ENCODE measurements around the gene UGT1A9. TPM values are rescaled to one million over a fixed set of nuclear protein-coding genes. Genes with fewer than 3 reads are reported as not detected.

UGT1A9 gene
- total and polyA plus RNA-seq, 2 of the 4 experiments (the other 2 are of a cell fraction): not detected

DNA sequence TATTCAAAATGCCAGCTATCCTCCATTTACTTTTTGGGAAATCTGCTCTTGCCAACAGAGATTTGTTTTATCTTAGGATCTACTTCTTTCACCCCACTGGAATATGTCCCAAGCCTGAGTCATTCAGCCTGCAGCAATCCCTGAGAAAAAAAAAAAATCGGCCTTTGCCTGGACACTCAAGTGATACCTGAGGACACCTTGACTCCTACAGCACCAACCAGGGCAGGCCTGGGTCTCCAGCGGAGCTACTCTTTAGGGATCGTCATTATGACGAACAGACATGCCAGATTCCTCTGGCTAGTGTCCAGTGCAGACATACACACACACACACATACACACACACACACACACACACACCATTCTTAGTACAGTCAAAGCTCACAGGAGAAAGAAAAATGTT, 18.7 kb downstream of the UGT1A9 start:
- Histone ChIP-seq H3K27ac (ENCODE audit: insufficient read depth, low read length) (no peak overlapping the region), H3K23ac (ENCODE audit: low read depth, low read length) (no peak overlapping the region), H2AFZ (replicated peaks; ENCODE audit: low read length, poor library complexity) (no peak overlapping the region), H2BK20ac (ENCODE audit: low read depth, low read length) (no peak overlapping the region), H3K14ac (replicated peaks; ENCODE audit: low read depth, low read length) (no peak overlapping the region), H3K9me1 (ENCODE audit: insufficient read depth, low read length) (no peaks in the 10 kb centered on the region), H3K4me1 (ENCODE audit: control insufficient read depth, insufficient read depth, low read length) (no peaks in the 10 kb centered on the region), H4K8ac (ENCODE audit: low read depth in 2 of 2, low read length in 2 of 2) (no peak overlapping the region), H3K79me1 (ENCODE audit: low read depth in 1 of 2, low read length in 2 of 2) (no peaks in the 10 kb centered on the region), H3K36me3 (ENCODE audit: control insufficient read depth, insufficient read depth, low read length) (no peaks in the 10 kb centered on the region), H3K4me3 (ENCODE audit: insufficient read depth, low read depth, low read length) (no peak overlapping the region), H2BK5ac (ENCODE audit: low read depth, low read length, poor library complexity, severe bottlenecking) (no peak overlapping the region), H3K27me3 (ENCODE audit: control insufficient read depth, insufficient read depth, low read length) (peaks cover 2% of the 10 kb centered on the region), H3K4me2 (ENCODE audit: low read depth, low read length) (no peak overlapping the region), H3K56ac (ENCODE audit: extremely low read depth, insufficient read depth, low read length) (no peak overlapping the region), H2BK120ac (ENCODE audit: low read depth, low read length) (no peak overlapping the region), H2AK5ac (ENCODE audit: low read depth, low read length) (no peak overlapping the region), H4K5ac (ENCODE audit: low read depth, low read length) (no peak overlapping the region), H2AK9ac (replicated peaks; ENCODE audit: low read depth, low read length, poor library complexity) (no peak overlapping the region), H3K9ac (ENCODE audit: low read depth, low read length) (no peak overlapping the region), H3K18ac (ENCODE audit: low read depth, low read length) (no peak overlapping the region), H2BK15ac (ENCODE audit: low read depth, low read length) (no peak overlapping the region), H3K9me3 (ENCODE audit: control insufficient read depth, insufficient read depth, low read length) (no peaks in the 10 kb centered on the region), H4K20me1 (ENCODE audit: insufficient read depth, low read length) (no peaks in the 10 kb centered on the region), H3K4ac (ENCODE audit: low read depth, low read length) (no peak overlapping the region), H4K91ac (ENCODE audit: insufficient read depth, low read depth, low read length) (no peak overlapping the region)
- CTCF ChIA-PET: no interaction called here
- BruUV-seq (replicated peaks): no TSS peak
- WGBS, 2 experiments (ENCODE audit: extremely low coverage in 2 of 2, insufficient read length in 1 of 2): no CpG with 5 or more reads among the region's 4 CpGs
- POLR2A ChIA-PET (ENCODE audit: unreplicated experiment): no interaction called here
- ATAC-seq (ENCODE audit: low read depth) (no peak), DNase-seq (peak; percentile 3)
- dilution Hi-C loops (cut with HindIII; ENCODE audit: low sequenced_read_pairs, unreplicated experiment) (no loop called here), intact Hi-C loops (cut with micrococcal nuclease) (no loop called here), in situ Hi-C loops (cut with MboI; ENCODE audit: low sequenced_read_pairs) (no loop called here)
- TF ChIP-seq, protein P1, sequence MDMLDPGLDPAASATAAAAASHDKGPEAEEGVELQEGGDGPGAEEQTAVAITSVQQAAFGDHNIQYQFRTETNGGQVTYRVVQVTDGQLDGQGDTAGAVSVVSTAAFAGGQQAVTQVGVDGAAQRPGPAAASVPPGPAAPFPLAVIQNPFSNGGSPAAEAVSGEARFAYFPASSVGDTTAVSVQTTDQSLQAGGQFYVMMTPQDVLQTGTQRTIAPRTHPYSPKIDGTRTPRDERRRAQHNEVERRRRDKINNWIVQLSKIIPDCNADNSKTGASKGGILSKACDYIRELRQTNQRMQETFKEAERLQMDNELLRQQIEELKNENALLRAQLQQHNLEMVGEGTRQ (IDR thresholded peaks at IDR 0.05; ENCODE audit: low read depth, low read length): no peak
- TF ChIP-seq RCOR1 (IDR thresholded peaks at IDR 0.05; ENCODE audit: insufficient replicate concordance, low read length) (no peak), POLR2A (IDR thresholded peaks at IDR 0.05; ENCODE audit: low read depth, low read length) (no peak), SMC3 (IDR thresholded peaks at IDR 0.05; ENCODE audit: low read depth, low read length) (no peak)
- TF ChIP-seq, protein P2, sequence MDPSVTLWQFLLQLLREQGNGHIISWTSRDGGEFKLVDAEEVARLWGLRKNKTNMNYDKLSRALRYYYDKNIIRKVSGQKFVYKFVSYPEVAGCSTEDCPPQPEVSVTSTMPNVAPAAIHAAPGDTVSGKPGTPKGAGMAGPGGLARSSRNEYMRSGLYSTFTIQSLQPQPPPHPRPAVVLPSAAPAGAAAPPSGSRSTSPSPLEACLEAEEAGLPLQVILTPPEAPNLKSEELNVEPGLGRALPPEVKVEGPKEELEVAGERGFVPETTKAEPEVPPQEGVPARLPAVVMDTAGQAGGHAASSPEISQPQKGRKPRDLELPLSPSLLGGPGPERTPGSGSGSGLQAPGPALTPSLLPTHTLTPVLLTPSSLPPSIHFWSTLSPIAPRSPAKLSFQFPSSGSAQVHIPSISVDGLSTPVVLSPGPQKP (IDR thresholded peaks at IDR 0.05; ENCODE audit: borderline replicate concordance, low read depth, low read length): no peak
